A172 (cell line): ENCODE results near the gene BRWD1. TPM values are rescaled to one million over a fixed set of nuclear protein-coding genes. Genes with fewer than 3 reads are reported as not detected.
A peak's percentile ranks its signal among the peaks of the same experiment; 100 is the strongest.

ENCODE experiments used
- DNase-seq: peaks from one replicate; pipeline ENCODE4 v3.0.0-alpha.2; 2015; ENCODE audit warnings: low spot score
- total RNA-seq: library from RNA; depleted of rRNA; stranded (reverse); fragments of >200 nt; shearing (Covaris generic); gene quantifications from 2 replicates; pipeline ENCODE4 v1.2.3, GENCODE V29; 2014

Gene BRWD1
- total RNA-seq, 1 experiment from 2014 or later, result 46.9 TPM

DNA sequence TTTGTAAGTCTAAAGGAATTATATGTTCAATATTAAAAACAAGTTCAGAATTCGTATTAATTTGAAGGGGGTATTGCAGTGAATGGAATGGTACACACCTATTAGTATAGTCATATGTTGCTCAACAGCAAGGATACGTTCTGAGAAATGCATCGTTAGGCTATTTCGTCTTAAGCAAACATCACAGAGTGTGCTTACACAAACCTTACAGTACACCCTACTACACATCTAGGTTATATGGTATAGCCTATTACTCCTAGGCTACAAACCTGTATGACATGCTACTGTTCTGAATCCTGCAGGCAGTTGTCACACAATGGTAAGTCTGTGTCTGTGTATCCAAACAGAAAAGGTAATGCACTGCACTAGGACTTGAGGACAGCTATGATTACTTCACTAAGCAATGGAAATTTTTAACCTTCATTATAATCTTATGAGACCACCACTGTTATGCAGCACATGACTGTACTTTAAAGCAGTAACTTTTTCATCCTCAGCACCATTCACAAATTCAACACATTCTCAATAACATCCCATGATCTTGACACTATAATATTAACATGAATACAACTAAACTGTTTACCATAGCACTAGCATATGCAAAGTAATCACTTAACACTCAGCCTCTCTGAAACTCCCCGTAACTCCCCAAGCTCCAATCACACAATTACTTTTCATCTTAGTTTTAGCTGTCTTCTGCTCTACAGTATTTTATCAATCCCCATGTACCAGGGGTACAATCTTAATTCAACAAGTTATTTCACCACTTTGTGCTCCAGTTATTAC, 115.8 kb downstream of the BRWD1 start:
- DNase-seq, result no peak

DNA sequence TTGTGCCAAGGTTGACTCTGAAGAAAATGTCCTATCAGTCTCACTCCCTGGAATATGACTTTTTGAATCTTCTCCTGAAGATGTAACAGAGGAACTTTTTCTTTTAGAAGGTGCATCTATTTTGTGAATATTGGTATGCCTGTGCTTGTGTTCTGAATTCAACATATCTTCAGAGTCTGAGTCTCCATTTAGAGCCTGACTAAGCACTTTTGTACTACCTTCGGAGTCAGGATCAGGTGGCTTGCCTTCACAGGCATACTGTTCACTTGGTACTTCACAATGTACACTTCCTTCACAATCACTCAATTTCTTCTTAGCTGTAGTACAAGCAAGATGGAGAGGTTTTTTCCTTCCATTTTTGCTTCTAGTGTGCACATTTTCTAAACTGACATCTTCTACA, 116.6 kb downstream of the BRWD1 start:
- no peak for DNase-seq

DNA sequence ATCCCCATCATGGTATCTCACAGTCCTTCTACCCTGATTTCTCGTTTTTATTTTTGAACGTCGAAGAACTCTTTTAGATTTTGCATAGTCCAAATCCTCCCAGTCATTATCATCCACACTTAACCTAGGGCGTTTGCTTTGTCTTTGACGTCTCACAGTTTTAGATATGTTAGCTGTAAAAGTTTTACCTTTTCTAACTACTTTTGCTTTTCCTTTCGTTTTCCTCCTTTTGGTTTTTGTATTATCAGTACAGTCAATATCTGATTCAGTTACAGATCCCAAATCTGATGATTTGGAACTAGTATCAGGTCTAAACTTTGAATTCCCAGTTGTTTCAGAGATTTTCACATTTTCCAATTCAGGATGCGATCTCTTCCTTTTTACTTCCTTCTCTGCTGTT, 117.1 kb downstream of the BRWD1 start:
- DNase-seq, result no peak

DNA sequence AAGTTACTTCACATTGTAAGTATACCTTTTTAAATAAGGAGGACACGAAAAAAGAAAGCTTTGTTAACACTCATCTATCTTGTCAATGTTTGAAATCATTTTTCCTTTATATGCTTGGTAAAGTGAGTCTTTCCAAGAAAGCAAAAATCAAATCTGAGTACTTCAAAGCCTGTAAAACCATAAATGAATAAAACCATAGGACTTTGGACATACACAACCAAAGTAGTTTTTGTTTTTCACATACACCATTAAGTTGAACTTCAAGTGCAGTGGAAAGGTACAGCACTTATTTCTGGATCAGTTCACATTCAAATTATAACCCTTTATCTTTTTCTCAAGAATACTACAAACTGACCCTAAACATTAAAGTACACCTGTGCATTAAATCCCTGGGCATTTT, 120.1 kb downstream of the BRWD1 start:
- no peak for DNase-seq

DNA sequence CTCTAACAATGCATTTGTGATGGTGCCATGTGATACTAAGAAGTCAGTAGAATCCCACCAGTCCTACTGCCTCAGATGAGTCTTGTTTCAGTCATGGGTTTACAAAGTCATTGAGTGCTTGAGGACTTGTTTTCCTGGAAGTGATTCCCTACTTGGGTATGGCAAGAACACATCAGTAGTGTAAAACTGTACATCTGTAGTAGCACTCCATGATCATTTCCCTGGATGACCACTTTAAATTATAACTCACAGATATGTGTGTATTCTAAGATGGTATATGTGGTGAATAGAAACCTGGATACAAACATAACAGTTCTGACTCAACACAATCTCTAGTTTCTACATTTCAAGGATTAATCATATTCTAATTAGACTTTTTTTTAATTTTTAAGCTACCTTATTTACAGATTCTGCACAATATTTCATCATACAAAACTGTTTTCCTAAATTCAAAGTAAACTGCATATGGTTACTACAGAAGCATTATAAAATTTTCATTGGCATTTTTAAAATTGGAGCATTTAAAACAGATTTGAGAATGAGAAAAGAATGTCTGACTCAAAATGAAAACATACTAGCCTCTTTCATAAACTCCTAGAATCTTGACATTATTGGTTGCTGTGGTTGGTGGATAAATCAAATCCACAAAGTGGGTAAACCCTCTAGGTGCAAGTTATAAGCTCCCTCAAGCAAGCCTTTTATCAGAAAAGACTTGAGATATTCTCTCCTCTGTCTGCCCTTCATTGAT, 123.4 kb downstream of the BRWD1 start:
- no peak for DNase-seq

DNA sequence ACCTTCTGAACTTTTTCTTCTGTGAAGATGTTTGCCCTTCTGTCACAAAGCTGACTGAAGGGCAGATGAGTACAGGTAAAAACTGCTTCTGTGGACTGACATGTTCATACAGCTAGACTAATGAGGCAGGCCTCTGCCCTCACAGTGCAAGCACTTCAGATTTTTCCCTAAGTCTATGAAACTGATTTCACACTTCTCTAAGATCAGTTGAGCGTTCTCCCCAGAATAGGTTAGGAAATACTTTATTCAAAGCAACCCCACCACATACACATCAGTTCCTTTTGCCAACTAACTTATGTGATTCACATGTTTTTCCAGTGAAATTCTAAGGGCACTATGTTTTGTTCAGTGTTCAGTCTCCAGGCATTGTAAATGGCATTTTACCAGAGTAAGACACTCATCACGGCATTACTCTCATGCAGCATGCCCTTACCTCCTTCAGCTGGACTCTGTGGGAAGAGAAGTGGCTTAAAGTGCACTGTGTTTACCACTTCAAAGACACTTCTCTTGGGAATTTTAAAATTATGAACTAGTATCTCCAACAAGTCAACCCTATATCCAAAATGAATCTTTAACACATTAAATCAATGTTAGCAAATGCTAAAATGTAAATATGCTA, 124.8 kb downstream of the BRWD1 start:
- DNase-seq, result no peak

DNA sequence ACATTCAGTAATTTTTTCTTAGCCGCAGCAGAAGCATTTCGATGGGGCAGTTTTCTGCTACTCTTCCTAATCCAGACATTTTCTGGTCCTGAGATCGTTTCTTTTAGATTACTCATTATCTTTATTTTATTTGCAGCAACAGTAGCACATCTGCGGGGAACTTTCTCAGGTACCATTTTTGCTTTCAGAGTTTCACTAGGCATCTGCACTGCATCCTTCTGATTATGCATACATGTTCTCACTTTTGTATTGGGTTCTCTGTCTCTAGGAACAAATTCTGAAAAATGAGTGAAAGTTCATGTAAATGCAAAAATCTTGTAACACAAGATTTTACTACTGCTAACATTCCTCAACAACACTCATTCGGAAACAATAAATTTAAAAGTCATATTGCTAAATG, 126.3 kb downstream of the BRWD1 start:
- no peak for DNase-seq

DNA sequence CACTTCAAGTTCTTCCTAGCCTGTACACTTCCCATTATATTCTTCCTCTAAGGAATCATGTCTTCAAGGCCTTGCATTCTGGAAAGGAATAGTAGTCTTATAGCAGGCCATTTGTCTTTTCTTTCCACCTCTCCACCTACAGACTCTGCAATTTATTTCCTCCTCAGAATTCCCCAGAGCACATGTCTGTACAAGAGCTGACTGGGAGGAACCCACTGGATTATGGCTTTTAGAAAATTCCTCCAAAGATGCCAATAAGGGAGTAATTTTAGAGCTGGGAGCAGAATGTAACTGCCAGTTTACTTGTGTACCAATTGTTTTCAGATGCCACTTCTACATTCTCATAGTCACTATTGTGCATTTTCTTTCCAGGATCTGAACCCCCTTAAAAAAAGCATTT, 126.8 kb downstream of the BRWD1 start:
- DNase-seq, result no peak

DNA sequence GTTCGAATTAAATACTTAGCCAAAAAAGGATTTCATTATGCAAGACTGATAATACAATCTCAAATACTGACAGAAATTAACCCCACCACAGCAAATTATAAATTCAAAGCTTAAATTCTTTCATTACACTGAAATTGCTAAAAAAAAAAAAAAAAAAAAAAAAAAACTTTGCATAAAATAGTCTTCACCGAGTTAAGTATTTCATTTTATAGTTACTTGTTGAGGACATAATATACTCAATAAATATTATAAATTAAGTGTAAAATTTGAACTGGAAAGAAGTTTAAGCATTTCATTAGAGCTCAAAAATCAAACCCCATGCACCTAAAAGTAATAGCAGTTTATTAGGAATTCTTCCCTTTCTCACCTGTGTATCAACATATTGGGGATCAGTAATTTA, 128.3 kb downstream of the BRWD1 start:
- no peak for DNase-seq

DNA sequence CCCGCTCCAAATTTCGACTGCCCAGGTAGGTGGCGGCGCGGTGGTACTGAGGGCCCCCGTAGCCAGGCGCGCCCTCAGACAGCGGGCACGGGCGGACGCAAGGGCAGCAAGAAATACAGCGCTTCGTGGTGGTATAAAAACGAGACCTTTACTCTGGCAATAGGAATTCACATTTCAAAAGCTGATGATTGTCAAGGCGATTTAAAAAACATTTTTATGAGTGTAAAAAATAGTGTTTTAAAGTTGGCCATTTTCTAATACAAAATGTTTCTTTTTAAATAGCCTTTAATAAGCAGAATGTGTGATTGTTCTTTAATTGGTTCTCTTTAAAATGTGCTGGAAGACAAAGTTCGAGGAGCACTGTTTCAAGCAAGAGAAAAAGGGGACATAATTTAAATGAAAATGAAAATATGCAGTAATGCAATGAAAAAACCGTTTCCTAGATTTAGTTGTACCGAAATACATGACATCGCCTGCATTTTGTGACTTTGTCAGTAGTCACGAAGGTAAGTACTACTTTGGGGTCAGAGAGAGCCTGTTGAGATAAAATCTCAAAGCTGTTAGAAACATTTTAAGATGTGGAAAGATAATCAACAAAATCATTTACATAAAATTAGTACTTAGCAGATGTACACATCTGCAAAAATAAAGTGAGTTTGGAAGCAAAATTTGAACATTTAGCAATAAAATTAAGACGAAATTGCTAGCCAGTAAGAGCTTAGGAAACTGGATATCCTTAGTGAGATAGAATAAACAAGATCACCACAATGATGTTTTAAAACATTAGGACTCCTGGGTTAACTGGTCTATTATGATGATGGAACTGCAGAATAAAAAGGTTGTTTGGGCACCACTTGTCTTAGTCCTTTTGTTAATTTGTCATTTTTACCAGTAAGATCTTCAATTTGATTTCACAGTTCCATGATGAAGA, 129.1 kb downstream of the BRWD1 start:
- no peak for DNase-seq

DNA sequence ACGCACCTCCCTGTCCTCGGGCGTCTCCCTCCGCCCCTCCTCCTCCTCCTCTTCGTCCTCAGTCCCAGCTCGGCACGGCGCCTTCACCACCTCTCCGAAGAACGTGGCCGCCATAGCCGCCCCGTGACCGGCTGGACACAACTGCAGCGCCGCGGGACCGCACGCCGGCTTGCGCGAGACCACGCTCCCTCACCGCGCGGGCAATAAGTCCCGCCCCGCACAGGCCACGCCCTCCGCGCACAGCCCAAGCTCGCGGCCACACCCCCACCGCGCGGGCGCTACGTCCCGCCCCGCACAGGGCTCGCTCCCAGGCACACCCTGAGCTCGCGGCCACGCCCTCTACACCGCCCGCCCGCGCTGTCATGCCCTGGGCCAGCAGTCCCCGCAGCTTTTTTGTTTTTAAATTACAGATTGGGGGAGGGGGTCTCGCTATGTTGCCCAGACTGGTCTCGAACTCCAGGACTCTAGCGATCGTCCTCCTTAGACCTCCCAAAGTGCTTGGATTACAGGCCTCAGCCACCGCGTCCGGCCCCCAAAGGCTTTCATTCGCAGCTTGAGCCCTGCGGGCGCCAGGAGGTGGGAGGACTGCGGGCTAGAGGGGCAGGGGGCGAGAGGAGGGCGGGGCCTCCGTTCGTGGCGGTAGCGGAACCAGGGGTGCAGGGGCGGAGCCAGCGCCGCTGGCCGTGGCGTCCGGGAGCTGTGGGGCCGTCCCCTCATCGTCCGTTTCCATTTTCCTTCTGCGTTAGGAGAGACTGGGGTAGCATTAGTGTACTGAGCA, 130.0 kb downstream of the BRWD1 start, which contains the start of gene PSMG1:
PSMG1 (minus strand) TSS at position 180 of the 778 bp plus-strand sequence; CDS start at position 114, 66 bp downstream.
- DNase-seq, result peak; percentile 89

DNA sequence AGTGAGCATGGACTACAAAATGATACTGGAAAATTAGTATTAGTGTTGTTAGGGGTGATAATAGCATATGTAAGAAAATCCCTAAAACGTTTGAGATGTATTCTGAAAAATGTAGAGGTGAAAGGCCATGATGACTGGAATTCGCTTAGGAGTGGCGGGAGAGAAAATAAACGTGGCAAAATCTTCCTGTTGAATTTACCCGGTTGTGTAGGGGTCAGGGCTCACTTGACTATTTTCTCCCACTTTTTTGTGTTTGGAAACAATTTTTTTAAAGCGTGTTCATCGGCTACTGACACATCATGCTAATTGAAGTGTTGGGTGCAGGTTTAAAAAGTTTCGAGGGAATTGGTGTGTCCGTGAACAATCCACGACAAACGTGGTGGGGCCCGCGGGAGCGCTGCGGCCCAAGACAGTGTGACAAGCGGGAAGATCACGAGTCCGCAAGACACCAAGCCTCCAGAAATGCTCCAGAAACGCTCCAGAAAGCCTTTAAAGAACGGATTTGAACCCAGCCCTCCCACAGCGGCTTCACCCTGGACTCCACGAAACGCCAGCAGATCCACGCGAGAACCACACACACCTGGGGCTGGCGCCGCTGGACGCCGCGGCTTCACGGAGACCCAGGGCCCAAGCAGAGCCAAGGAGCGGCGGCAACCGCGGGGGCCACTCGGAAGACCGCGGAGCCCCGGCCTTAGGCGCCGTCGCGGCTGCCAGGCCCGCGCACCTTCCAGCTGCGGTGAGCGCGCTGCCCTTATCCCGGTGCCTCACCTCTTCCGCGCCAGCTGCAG, 130.8 kb downstream of the BRWD1 start:
- peak; percentile 27 for DNase-seq

DNA sequence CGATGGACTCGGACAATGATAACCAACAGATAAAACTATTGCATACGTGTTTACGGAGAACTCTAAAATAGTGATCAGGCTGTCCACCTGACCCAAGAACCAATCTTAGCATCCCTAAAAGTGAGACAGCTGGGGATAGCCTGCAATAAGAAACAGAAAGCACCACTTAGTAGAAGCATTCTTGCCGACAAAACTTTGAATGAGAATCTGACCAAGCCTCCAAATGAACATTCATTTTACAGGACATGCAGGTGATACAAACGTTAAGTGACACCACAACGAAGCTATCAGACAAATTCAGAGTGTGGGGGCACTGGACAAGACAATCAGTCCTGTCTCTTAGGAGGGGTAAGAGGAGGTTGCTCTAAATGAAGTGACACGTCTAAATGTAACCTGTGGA, 131.4 kb downstream of the BRWD1 start:
- no peak for DNase-seq

DNA sequence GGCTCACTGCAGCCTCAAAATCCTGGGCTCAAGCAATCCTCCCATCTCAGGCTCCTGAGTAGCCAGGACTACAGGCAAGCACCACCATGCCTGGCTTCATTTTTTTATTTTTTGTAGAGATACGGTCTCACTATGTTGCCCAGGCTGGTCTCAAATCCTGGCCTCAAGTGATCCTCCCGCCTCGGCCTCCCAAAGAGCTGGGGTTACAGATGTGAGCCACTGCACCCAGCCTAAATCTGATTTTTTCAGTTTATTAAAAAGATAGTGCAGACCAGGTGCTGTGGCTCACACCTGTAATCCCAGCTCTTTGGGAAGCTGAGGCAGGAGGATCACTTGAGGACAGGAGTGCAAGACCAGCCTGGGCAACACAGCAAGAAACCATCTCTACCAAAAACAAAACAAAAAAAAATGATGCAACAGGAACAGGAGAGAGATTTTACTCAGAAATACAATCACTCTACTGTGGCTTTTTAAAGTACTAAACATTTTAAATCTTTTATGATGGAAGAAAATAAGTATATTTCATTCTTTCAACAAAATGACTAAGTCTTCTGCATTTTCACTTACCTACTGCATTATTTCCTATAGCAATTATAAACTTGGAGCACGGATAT, 132.1 kb downstream of the BRWD1 start:
- DNase-seq, result no peak

DNA sequence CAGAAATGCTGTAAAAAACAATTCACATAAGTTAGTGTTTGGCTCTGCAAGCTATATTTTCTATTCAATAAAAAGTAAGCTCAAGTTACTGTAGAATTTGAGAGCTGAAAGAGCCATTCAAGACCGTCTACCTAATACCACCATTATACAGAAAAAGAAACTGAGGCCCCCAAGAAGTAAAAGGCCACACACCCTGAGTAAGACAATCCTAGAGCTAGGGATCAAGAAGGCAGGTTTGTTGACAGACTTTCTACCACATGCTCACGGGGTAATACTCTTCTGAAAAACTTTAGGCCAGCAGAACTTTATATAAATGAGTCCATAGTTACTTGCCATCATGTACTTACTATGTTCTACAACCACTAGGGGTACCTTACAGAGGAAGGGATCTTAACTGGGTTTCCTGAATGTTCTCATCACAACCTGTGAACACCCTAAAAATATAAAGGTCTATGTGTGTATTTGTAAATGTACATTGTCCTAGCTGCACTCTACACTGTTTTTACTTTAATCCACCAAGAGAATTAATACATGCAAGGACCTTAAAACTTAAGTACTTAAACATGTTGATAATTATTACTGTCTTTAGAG, 132.9 kb downstream of the BRWD1 start:
- no peak for DNase-seq

DNA sequence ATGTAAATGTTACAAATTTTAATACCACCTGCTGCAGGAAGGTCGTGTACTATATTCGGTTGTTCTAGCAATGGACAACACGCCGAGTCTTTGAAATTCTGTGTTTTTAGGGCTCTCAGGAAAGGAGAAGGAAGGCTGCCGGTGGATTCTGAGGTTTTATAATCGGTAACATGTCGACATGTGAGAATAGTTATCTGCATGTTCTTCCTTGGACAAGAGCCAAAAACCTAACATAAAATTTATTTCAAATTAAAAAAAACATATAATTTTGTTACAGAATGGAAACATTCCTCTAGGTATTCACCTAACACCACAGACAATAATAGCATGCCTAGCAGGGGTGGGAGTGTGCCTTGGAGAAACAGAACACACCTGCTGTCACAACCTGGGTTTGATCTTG, 135.0 kb downstream of the BRWD1 start:
- DNase-seq, result no peak

DNA sequence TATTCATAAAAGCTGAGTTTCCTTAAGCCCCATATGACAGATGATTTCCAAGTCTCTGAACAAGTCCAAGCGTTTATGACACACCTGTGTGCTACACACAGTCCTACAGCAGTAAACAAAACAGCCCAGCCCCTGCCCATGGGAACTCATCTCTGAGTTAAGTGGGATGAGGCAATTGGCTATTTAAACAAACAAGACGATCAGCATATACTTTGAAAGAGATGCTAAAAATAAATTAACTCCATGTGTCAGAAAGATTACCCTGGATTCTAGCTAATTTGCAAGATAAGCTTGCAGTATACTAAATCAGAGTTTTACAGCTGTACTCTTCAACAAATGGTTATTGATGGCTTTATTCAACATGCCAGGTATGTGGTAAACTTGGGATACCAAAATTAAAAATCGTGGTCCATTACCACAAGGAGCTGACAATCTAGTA, 137.1 kb downstream of the BRWD1 start:
- DNase-seq, result no peak

DNA sequence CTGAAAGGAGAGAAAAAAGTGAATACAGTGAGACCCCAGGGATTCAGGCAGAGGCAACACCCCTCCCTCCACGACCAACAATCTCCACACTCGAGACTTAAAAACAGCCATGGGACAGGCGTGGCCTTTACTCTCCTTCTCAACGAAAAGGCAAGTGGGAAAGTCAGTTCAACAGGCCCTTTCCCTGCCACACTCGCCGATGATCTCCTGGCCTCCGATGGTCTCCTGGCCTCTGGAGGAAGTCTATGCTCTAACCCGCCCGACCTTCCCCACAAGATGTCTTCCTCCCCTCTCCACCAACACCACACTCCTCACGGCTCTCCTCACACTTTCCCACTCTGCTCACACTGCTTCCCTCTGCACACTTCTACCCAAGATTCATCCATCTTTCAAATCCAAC, 137.8 kb downstream of the BRWD1 start:
- DNase-seq, result no peak

DNA sequence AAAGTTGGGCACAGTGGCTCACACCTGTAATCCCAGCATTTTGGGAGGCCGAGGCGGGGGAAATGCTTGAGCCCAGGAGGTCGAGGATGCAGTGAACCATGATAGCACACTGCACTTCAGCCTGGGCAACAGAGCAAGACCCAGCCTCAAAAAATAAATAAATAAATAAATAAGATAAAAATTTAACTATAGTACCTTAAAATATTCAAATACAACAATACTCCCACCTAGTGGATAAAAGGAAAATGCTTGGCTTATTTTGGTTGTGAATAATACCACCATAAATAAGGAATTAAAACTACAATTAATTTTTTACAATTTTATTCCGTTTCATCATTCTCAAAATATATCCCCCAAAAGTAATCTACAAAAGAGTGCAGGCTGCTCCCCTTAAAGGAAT, 138.3 kb downstream of the BRWD1 start:
- no peak for DNase-seq
